Upper lobe of left lung (tissue), 6 donors: Measurements from ENCODE around the gene TMEM184A. TPM values are rescaled to one million over a fixed set of nuclear protein-coding genes. Genes with fewer than 3 reads are reported as not detected.
A peak's percentile ranks its signal among the peaks of the same experiment; 100 is the strongest.

Experiments used
- ATAC-seq, 2 donors: fragments of 200-7000 bp; cut with Tn5 transposase; one replicate each; pipeline ENCODE4 v1.9.1; 2022; ENCODE audit warnings: mild to moderate bottlenecking in 2 of 2, moderate library complexity in 2 of 2; ENCODE audit not compliant: low FRiP score in 2 of 2
- DNase-seq, 2 donors: peaks; one replicate each; pipeline ENCODE4 v3.0.0-alpha.2; 2019 to 2020
- H3K27ac ChIP-seq, 4 donors: fragments of 200-600 bp; sonication (generic); one replicate each; pipeline ENCODE4 v1.5.1; 2016 to 2019
- H3K27me3 ChIP-seq, 4 donors: fragments of 200-600 bp; sonication (generic); one replicate each; pipeline ENCODE4 v1.5.1; 2017 to 2019
- H3K36me3 ChIP-seq, 4 donors: fragments of 200-600 bp; sonication (generic); one replicate each; pipeline ENCODE4 v1.5.1; 2016 to 2019
- H3K4me1 ChIP-seq, 4 donors: fragments of 200-600 bp; sonication (generic); one replicate each; pipeline ENCODE4 v1.5.1; 2018 to 2019
- H3K4me3 ChIP-seq, 4 donors: fragments of 200-600 bp; sonication (generic); one replicate each; pipeline ENCODE4 v1.5.1; 2017 to 2019; ENCODE audit warnings: mild to moderate bottlenecking in 2 of 4, moderate library complexity in 1 of 4
- H3K9me3 ChIP-seq, 4 donors: fragments of 200-600 bp; sonication (generic); one replicate each; pipeline ENCODE4 v1.5.1; 2018 to 2019
- CTCF ChIP-seq, 6 experiments: fragments of 450-650 bp in 4 of 6; fragments of 200-600 bp in 2 of 6; sonication (generic) in 2 of 6; IDR thresholded peaks; one replicate each; pipeline ENCODE4 v1.5.1; 2016 to 2019; ENCODE audit warnings: antibody characterized with exemption in 6 of 6
- EP300 ChIP-seq, 4 donors: sonication (generic); formaldehyde crosslinking; IDR thresholded peaks; one replicate each; pipeline ENCODE4 v1.5.1; 2017; ENCODE audit warnings: antibody characterized with exemption in 4 of 4, control low read depth in 2 of 4
- POLR2A ChIP-seq, 4 donors: fragments of 450-650 bp; IDR thresholded peaks; one replicate each; pipeline ENCODE4 v1.5.1; 2016 to 2017; ENCODE audit warnings: antibody characterized with exemption in 4 of 4, mild to moderate bottlenecking in 2 of 4
- POLR2AphosphoS5 ChIP-seq, 2 donors: sonication (generic); formaldehyde crosslinking; IDR thresholded peaks; one replicate each; pipeline ENCODE4 v1.5.1; 2017; ENCODE audit warnings: antibody characterized with exemption in 2 of 2
- WGBS, 2 donors: methylation state at CpG; one replicate each; pipeline ENCODE4 v1.1.5; 2017 to 2018; 5-methylcytosine and 5-hydroxymethylcytosine counted together
- total RNA-seq, 6 donors: library from RNA; depleted of rRNA in 4 of 6; stranded (reverse); fragments of >200 nt in 4 of 6; gene quantifications; one replicate each; pipeline versions ENCODE4 v1.1.0 to v1.2.1, GENCODE V29; 2016 to 2021
- donor health status: DM: no; HTN: no; CAD: no; lungs with moderate emphysema.
- donor health status: DM: no; HTN: yes; CAD: no; lungs with severe emphysema.

TMEM184A gene
- total RNA-seq, 6 donors from 2014 or later, result 5.0 to 11.7 (median 10.4) TPM

GRCh38 chr7:1601956-1602355, 46.0 kb upstream of the TMEM184A start:
- ATAC-seq (no peak), DNase-seq (peak in 1 of 2 donors; percentile 73)
- Histone ChIP-seq H3K36me3 (no peaks in the 10 kb centered on the region), H3K27ac (no peak overlapping the region), H3K4me3 (no peak overlapping the region), H3K9me3 (no peaks in the 10 kb centered on the region), H3K4me1 (no peaks in the 10 kb centered on the region), H3K27me3 (no peaks in the 10 kb centered on the region)
- TF ChIP-seq EP300 (IDR thresholded peaks at IDR 0.05) (no peak), CTCF (IDR thresholded peaks at IDR 0.05) (no peak), POLR2AphosphoS5 (IDR thresholded peaks at IDR 0.05) (no peak), POLR2A (IDR thresholded peaks at IDR 0.05) (no peak)
- 75 to 79% methylated on average over 23 to 24 of the region's 24 CpGs for WGBS, 2 donors

GRCh38 chr7:1599640-1600395, 43.8 kb upstream of the TMEM184A start:
- Histone ChIP-seq H3K9me3 (no peaks in the 10 kb centered on the region), H3K27ac (no peak overlapping the region), H3K4me3 (no peak overlapping the region), H3K27me3 (no peaks in the 10 kb centered on the region), H3K4me1 (no peaks in the 10 kb centered on the region), H3K36me3 (no peaks in the 10 kb centered on the region)
- DNase-seq, result peak in 1 of 2 donors; percentile 72
- WGBS, 2 donors, result 85 to 89% methylated on average over 16 to 29 of the region's 29 CpGs
- TF ChIP-seq POLR2AphosphoS5 (IDR thresholded peaks at IDR 0.05) (no peak), EP300 (IDR thresholded peaks at IDR 0.05) (no peak), POLR2A (IDR thresholded peaks at IDR 0.05) (no peak), CTCF (IDR thresholded peaks at IDR 0.05) (no peak)
- no peak for ATAC-seq

- TF ChIP-seq POLR2A (IDR thresholded peaks at IDR 0.05) (no peak), POLR2AphosphoS5 (IDR thresholded peaks at IDR 0.05) (no peak), CTCF (IDR thresholded peaks at IDR 0.05) (no peak), EP300 (IDR thresholded peaks at IDR 0.05) (no peak)
- no peaks in the 10 kb centered on the region for H3K36me3 ChIP-seq
- DNase-seq, result peak in 1 of 2 donors; percentile 62
- no peak overlapping the region for H3K4me3 ChIP-seq
- no peaks in the 10 kb centered on the region for H3K4me1 ChIP-seq
- no peak for ATAC-seq
- 83 to 90% methylated on average over 10 to 12 of the region's 12 CpGs for WGBS, 2 donors
- no peak overlapping the region for H3K27ac ChIP-seq
- H3K27me3 ChIP-seq, result no peaks in the 10 kb centered on the region
- H3K9me3 ChIP-seq, result no peaks in the 10 kb centered on the region
Measured at GRCh38 chr7:1598961-1599639, 43.1 kb upstream of the TMEM184A start.

DNA sequence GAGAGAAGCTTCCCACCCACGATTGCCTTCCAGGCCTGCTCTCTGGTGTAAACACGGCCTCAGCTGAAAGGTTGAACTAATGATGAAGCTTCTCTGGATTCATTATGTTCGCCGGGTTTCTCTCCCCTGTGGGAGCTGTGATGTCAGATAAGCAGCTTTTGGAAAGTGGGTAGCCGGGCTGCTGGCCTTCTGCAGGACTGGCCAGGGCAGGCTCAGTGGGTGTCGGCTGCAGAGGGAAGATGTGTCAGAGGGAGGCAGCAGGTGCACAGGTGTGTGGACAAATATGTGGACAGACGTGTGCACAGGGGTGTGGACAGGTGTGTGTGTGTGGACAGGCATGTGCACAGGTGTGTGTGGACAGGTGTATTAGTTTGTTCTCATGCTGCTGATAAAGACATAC, 42.3 kb upstream of the TMEM184A start:
- Histone ChIP-seq H3K36me3 (no peaks in the 10 kb centered on the region), H3K4me1 (no peaks in the 10 kb centered on the region), H3K27ac (no peak overlapping the region), H3K27me3 (no peaks in the 10 kb centered on the region), H3K9me3 (no peaks in the 10 kb centered on the region), H3K4me3 (no peak overlapping the region)
- no peak for TF ChIP-seq EP300 (IDR thresholded peaks at IDR 0.05)
- no peak for TF ChIP-seq POLR2A (IDR thresholded peaks at IDR 0.05)
- no peak for TF ChIP-seq CTCF (IDR thresholded peaks at IDR 0.05)
- no peak for TF ChIP-seq POLR2AphosphoS5 (IDR thresholded peaks at IDR 0.05)
- DNase-seq, result no peak
- no peak for ATAC-seq
- WGBS, 2 donors, result 89 to 90% methylated on average over 7 of the region's 7 CpGs
